Measurements from ENCODE around the gene METTL9.
"Not testable (repeated sequence)": the region's sequence is repeated elsewhere in the genome, so short reads cannot be mapped to it uniquely, and the experiment has no call there.

METTL9 gene

GRCh38 chr16:21638573-21638975 lies 39.2 kb downstream of the METTL9 start:
- DNase-seq: no peak

GRCh38 chr16:21639493-21639892 lies 40.1 kb downstream of the METTL9 start:
- DNase-seq: no peak

DNA sequence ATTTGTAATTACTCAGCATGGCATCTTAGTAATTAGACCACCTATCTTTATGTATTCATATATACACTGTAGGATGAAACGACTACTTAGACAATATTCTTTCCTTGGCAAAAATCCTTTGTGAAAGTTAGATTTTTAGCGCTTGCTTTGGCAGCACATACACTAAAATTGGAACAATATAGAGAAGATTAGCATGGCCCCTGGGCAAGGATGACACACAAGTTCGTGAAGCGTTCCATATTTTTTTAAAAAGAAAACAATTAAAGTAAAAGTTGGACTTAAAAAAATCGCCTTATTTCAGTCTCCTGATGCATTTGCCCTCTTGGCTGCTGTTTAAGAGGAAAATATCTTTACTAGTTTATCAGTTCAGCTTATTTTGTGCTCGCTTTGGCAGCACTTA lies 42.5 kb downstream of the METTL9 start:
- no peak for DNase-seq

- DNase-seq: no peak
Observed at GRCh38 chr16:21642861-21643260, 43.5 kb downstream of the METTL9 start.

GRCh38 chr16:21643785-21644184 lies 44.4 kb downstream of the METTL9 start:
- DNase-seq: no peak

DNA sequence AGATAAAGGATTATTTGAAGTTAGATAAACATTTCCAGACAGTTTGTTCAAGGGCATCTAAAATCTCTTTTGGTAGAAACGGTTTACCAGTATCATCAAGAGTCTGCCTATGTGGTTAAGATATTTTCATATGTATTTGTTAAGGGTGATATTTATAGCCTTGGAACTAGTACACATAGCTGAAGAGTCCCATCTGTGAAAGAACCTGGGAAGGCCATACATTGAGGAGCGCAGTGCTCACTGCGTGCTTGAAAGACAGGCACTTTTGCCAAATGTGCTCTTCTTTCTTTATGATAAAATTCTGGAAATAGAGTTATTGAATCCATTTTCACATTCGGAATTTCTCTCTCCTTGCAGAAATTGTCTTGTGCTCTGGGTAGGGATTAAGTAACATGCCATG lies 45.3 kb downstream of the METTL9 start:
- no peak for DNase-seq

- no peak for DNase-seq
Observed at GRCh38 chr16:21645261-21645721, 45.9 kb downstream of the METTL9 start.

DNA sequence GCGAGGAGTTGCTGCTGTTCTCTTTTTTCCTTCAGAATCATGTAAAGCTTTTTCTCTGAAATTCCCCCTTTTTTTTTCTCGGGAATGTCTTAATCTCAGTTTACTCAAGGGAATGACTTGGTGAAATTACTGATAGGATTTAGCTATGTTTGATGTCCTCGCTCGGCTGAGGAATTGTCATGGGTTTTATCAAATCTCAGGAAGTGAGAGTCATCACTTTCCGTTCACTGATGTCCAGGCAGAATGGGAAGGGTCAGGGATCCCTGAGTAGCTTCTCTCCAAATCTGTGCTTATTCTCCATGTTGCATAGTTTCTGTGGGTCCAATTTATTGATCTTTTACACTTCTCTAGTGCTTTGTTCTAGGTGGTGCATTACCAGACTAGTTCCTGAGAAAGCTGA lies 46.7 kb downstream of the METTL9 start:
- no peak for DNase-seq

DNA sequence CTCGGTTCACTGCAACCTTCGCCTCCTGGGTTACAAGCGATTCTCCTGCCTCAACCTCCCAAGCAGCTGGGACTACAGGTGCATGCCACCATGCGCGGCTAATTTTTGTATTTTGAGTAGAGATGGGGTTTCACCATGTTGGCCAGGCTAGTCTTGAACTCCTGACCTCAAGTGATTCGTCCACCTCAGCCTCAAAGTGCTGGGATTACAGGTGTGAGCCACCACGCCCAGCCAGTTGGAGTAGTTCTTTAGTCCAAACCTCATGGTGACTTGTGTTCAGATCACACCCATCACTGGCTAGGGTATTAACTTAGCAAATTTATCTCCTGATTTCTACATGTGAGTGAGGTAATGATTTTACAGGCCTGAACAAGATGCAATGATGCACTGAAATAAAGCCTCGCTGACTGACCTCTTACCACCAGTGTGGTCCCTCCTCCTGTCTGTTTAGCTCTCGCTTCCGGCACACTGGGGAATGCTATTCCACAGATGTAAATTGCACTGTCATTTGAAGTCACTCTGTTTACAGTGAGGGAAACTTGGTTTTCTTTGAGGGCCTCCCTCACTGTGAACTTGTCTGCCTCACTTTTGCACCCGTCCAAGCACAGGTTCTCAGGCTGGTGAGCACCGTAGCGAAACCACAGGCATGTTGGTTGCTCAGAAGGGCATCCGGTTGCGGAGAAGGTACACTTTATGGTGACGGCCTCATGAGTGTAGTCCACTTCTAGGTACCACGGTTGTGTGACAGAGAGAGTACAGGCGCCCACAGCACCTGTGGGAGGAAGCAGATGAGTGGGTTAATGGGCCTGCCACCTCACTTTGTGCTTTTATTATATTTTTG lies 47.6 kb downstream of the METTL9 start:
- DNase-seq: no peak

- DNase-seq: no peak
Observed at GRCh38 chr16:21647562-21648164, 48.3 kb downstream of the METTL9 start.

DNA sequence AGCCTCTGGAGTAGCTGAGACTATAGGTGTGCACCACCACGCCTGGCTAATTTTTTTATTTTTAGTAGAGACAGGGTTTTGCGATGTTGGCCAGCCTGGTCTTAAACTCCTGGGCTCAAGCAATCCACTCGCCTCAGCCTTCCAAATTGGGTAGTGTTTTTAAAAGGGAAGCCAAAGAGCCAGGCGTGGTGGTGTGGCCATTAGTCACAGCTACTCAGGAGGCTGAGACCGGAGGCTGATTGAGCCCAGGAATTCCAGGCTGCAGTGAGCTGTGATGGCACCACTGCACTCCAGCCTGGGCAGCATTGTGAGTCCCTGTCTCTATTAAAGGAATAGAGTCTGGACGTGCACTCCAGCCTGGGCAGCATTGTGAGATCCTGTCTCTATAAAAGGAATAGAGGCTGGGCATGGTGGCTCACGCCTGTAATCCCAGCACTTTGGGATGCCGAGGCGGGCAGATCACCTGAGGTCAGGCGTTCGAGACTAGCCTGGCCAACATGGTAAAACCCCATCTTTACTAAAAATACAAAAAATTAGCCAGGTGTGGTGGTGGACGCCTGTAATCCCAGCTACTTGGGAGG lies 50.5 kb downstream of the METTL9 start:
- not testable (repeated sequence) for DNase-seq

DNA sequence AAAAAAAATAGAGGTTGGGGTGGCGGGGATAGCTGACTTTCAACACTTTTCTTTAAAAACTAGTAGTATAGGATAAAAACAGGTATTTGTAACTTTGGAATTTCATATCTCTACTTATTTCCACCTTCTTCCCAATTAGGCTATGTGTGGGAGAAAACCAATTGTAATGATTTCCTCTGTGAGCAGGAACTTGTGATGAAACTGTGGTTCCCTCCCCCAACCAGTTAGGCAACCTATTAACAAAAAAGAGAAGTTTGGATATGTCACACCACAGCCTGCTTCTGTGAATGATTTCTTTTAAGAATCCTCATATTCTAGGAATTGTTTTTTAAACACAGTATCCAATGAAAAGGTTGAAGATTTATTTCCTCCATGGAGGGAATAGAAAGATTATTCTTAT lies 51.1 kb downstream of the METTL9 start:
- DNase-seq: peak in 1 of 14 donors; percentile 5

DNA sequence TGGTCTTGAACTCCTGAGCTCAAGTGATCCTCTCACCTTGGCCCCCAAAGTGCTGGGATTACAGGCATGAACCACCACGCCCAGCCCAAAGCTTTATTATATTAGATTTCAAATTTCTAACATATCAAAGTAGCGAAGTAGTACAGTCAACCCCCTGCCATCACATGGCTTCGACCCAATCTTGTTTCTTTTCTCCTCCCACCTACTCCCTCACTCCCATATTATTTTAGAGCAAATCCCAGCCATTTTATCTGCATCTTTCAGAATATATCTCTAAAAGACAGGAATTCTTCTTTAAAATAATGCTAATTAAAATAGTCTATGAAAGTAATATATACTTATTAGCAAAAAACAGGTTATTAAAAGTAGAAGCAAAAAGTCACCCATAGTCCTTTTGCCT lies 52.1 kb downstream of the METTL9 start:
- no peak for DNase-seq

GRCh38 chr16:21652453-21652852 lies 53.1 kb downstream of the METTL9 start, which contains the start of gene IGSF6:
Gene IGSF6 (minus strand): TSS chr16:21652608. CDS start chr16:21652598, 10 bp downstream.
- DNase-seq: peak in 1 of 14 donors; percentile 3

DNA sequence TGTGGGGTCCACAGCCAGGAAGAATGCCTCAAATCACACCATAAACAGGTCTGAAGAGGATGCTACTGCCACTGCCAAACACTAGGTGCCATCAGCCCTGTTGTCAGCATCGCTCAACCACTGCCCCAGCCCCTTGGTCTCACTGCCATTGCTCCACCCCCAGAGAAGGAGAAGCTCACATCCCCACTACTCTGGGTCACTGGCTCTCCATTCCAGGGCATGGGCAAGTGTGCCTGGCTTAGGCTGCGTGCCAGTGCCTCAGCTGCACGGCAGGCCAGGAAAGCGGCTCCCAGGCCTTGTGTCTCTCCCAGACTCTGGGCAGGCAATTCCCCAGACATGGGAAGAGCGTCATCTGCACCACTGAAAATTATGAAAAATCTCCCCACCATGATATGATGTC lies 54.2 kb downstream of the METTL9 start:
- peak in 1 of 14 donors; percentile 8 for DNase-seq

DNA sequence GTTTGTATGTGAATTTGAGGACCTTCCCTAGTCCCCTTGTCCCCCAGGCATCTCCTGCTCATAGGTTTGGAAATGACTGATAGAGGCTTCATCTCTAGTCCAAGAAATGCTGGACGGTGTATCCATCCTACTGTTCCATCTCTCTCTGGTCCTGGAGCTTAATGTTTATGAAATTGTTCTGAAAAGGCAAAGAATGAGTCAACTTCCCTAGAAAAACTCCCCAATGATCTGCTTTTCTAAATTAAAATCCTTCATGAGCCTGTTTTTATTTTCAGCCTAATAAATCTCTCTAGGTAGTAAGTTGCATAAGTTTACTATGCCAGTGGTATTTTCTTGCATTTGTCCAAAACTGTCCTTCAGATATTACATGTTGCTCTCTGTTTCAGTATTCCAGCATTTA lies 55.1 kb downstream of the METTL9 start:
- DNase-seq: no peak

GRCh38 chr16:21654881-21655280 lies 55.5 kb downstream of the METTL9 start:
- DNase-seq: no peak

DNA sequence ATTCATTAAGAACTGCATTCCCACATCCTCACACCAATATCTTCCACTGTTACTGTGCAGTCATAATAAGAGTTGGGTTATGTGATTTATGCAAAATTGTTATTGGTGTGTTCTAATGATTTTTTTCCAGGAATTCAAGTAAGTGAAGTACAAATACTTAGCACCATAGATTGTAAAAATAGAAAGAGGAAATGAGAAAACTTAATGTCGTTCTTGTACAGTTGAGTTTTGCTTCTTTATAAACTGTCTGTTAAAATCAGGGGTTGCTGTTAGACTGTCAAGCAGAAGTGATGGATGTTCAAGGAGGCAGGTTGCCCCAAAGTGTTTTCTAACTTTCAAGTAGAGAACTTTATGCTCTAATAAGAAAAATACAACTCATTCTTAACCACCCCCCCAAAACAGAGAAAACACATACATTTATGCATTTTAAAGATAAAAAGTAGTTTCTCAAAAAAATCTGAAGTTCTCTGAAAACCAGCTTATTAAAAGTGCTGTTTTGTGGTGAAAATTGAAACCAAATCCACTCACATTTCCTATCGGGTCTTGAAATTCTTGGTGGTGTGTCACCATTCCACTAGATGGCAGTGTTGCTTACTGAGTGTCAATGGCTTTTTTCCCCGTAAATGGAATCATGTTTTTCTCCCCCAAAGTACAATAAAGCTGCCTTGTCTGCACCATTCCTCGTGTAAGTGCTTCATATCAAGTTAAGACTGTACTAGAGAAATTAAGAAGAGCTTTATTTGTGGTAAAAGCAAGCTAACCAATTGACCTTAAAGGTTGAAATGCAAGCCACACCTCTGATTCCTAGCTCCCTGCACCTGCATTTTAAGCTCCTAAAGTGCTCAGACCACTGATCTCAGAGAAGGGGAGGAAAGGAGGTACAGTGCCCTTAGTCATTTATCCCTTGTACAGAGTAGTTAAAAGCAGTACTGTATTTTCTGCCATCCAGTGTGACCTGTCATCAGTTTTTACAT lies 57.7 kb downstream of the METTL9 start:
- peak in 2 of 14 donors; percentile 29 to 37 for DNase-seq

DNA sequence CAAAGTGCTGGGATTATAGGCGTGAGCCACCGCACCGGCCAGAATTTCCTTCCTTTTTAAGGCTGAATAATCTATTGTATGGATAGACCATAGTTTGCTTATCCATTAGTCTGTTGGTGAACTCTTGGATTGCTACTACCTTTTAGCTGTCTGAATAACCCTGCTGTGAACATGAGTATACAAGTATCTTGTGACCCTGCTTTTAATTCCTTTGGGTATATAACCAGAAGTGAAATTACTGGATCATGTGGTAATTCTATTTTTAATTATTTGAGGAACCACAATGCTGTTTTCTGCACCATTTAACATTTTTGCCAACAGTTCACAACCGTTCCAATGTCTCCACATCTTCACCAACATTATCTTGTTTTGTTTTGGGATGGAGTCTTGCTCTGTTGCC lies 59.7 kb downstream of the METTL9 start:
- DNase-seq: no peak

GRCh38 chr16:21663889-21664647 lies 64.7 kb downstream of the METTL9 start, which contains the start of gene OTOA:
Gene OTOA (plus strand): TSS chr16:21663968. CDS start chr16:21678515, 14,547 bp downstream.
- DNase-seq: no peak

GRCh38 chr16:21664801-21665492 lies 65.6 kb downstream of the METTL9 start:
- no peak for DNase-seq

Measured in C1 segment of cervical spinal cord (tissue), 14 donors.